Glomerular endothelial cell (primary cell): ENCODE results near the gene ATF7IP. TPM values are rescaled to one million over a fixed set of nuclear protein-coding genes. Genes with fewer than 3 reads are reported as not detected.
"Not testable (repeated sequence)": the region's sequence is repeated elsewhere in the genome, so short reads cannot be mapped to it uniquely, and the experiment has no call there.

Experiments
- DNase-seq: peaks from one replicate; pipeline ENCODE4 v3.0.0-alpha.2; 2011; ENCODE audit warnings: low read depth, low spot score; ENCODE audit errors: extremely low read depth
- total RNA-seq: library from RNA; depleted of rRNA; stranded (reverse); fragments of >200 nt; gene quantifications from 2 replicates; pipeline ENCODE4 v1.2.3, GENCODE V29; 2015

Gene ATF7IP
- total RNA-seq, 1 donor from 2014 or later: 41.8 TPM

DNA sequence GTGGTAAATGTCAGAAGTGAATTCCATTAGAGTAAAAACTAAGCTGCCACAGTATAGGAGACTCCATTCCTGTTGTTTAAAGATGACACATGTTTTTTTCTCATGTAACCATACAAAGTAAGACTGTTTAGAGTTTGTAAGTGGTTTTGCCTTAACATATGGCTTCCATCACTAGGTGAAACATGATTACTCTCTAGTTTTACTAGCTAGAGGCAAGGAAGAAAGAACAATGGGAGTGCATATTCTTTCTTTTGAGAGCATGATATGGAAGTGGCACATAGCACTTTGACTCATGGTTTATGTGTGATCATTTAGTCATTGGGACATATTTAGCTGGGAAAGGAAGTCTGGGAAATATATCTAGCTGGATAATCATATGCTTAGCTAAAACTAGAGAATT is 7.7 kb downstream of the ATF7IP start:
- no peak for DNase-seq

DNA sequence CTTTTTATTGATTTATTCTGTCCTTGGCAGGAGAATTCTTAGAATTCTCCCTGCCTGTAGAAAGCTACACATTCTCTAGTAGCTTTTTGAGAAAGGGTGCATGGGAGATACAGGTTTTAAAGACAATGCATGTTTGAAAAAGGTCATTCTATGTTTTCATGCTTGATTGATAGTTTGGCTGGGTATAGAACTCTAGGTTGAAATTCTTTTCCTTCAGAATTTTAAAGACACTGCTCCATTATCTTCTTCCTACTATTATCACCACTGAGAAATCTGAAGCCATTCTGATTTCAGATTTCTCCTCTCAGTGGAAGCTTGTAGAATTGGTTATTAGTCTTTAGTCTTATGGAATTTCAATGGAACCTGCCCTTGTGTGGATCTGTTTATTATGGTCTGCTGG is 14.0 kb downstream of the ATF7IP start:
- no peak for DNase-seq

DNA sequence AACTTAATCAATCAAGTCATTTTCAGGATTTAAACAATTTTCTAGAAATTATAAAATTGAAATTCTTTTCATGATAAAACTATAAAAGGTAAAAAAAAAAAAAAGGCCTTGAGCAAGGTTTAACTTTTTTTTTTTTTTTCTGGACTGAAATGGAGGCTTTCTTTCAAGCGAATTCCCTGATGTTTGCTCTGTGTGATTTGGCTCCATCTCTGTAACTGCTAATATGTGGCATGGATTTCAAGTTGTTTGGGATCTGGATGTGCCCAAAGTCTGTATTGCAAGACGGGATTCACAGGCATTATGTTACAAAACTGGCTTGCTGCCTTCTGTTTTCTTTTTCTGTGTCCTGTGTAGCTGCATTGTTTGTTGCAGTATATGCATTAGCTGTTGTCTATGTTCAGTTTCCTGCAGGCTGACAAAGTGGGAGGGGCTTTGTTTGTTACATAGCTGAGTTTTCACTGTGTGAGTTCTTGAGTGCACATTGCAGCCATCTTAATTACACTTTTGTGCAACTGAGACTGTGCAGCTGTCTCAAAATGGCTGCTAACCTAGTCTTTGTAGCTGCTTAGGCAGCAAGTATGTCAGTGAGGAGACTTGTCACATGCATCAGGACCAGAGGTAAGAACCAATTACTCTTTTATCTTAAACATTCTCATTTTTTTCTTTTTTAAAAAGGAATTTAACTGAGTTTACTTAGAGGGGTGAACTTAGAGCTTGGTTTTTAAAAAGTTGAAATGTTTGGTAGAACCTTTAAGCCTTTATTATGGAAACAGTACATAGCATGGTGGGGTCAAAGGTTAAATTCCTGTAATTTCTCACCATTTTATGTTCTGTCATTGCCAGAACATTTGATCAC is 19.5 kb downstream of the ATF7IP start:
- DNase-seq: no peak

DNA sequence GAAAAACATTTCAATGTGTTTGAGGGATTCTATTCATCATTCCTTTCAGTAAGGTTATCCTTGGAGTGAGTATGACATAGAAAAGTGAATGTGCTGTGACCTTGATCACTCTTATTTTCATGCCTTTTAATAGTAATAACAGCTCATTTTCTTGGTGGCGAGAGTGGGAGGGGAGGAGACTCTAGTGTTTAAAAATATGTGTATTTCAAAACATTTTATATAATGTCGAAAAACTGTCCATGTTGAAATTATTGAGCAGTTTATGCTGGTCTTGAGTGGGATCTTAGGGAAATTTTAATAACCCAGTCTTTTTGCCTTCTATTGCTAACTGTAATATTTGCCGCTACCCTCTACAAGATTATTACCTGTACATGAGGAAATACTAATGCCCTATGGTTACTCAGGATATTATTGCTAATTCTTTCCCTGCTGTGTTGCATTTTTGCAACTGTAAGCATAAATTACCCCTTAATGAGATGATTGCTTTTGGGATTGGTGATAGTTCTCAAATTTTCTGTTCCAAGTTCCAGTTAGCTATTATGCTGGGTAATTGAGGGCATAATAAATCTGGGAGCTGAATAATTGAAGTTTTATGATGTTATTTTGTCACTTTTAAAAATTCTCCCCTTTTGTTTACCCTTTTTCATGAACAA is 21.9 kb downstream of the ATF7IP start:
- DNase-seq: no peak

DNA sequence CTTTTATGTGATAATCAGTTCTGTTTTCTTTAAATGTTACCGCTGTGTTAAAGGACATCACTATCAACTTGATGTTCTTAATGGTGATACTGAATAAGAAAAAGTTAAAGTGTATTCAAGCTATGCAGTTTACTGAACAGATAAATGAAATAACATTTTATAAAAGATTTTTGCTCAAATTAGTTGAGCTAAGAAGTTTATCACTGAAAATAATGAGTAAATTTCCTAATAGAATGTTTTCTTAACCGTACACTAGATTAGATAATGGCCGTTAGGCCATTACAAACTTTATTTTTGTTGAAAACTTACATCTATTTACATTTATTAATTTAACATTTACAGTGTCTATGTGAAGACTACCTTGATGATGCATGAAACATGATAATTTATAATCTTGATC is 25.0 kb downstream of the ATF7IP start:
- no peak for DNase-seq

DNA sequence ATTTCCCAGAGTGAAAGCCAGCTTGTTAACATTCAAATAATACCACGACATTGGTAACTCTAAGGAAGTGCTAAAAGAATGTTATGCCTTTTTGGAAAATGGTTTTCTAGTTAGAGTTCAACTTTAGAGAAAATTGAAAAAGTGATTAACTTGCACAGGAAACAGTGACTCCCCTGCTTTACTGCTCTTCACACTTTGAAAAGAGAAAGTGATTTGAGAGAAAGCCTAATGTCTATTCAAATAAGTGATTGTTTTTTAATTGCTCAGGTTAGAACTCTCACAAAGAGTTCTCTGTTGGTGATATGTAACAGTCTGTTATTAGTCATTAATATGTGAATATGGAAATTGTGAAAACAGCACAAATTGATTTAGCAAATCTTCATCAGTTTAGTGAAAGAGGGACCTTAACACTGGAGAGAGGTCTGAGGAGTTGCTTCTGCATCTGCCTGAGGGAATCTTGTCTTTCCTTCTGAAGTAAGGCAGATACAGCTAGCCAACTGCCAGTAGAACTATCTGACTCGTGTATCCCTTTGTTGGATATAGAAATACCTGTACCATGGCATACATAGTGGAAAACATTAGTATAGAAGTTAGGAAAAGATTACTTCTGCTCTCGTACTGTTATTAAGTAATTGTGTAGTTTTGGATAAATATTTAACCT is 25.5 kb downstream of the ATF7IP start:
- no peak for DNase-seq

DNA sequence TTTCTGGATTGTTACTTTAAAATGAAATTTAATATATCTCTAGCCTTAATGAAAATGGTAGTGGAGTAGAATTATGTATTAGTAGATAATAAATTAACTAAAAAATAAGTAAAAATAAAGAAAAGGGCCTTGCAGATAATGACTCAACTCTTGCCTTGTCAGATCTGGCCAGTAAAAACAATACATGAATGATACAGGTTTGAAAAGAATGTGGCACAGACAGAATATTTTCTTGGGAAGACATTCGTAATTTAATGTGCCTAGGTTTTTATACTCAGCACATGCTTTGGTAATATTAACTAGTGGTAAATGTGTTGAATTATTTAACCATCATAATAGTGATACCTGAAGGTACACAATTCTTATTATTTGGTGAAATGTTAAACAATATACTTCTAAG is 28.3 kb downstream of the ATF7IP start:
- DNase-seq: no peak

DNA sequence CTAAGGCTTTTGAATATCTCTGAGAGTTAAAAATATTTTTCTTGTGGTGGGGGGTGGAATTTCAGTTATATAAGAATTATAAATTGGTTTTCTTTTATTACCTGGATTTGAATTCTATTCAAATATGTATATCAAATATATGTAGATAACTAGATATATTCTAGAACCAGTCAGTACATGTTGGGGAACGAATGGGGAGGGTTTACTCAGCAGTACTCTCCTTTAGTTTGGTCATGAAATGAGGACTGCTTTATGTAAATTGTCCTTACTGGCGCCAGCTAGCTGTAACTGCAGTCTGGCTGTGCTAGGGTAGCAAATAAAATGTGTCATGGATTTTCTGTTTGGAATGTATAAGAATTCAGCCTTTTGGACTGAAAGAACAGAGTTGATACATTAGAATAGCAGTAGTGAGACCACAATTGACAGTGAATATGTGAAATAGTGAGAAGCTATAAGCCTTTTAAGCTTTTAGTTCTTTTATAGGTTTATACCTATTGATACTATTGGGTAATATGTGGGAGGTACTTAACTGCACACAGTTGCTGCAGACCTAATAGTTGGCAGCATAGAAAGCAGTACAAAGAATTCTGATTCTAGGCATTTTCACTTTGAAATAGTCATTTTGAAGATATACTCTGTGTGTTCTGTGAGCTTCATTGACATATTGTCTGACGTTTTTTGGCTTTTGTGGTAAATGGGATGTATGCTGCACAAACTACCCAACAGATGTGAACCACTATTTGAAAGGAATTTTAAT is 29.0 kb downstream of the ATF7IP start:
- no peak for DNase-seq

DNA sequence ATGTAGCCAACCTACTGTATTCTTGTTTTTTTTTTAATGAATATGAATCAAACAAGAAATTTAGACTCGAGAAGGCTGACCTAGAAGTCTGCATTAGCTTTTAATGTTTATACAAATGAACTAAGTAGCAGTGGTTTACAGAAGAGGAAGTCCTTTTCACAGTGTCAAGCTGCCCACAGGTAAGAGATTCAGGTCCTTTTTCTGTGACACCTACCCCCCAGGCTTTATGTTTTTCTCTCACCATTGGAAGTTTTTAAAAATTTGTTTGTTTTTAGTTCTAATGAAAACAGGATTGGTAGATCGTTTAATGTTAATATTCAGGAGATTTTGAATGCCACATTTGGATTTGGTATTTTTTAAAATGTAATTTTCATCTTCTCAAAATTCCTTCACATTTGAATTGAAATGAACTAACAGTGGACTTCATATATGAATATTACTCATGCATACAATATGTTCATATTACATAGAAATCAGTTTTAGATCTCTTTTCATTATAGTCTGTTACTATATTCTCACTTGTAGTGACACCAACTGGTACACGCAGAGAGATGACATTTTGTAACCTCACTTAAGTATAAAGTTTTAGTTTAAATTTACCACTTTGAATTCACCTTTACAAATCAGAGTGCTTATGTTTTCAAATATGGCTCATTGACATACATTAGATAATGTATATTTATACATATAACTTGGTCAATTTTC is 29.7 kb downstream of the ATF7IP start:
- DNase-seq: no peak

DNA sequence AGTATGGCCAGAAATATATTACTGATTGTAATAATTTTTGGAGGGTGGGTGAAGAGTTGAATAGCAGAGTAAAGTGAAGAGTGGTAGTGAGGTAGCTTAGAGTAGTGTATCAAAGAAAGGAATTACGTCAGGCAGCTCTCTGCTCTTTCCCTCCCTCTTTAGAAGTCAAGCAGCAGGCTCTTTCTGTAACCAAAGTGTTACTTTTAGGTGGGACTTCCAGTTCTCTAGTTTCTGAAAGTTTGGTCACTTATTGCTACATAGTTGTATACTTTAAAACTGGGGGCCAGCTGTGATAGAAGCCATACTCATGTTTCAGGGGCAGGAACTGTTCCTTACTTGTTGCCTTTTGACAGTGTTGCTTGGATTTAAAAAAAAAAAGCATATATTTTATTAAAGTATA is 30.6 kb downstream of the ATF7IP start:
- DNase-seq: no peak

DNA sequence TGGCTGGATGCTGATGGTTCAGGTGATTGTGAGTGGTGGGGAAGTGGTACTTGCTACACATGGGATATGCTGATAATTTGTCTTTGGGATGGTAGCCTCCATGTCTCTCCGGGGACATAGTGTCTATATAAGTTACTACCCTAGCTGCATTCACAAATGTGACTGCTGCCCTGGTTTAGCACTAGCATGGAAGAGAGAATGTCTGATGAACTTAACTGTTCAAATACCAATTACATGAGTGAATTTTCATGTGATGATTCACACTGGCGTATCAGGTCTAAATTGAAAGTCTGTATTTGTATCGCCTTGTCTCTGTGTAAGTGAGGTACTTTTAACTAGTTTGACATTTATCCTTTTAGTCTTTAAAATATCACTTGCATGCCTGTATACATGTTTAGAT is 34.4 kb downstream of the ATF7IP start:
- no peak for DNase-seq

DNA sequence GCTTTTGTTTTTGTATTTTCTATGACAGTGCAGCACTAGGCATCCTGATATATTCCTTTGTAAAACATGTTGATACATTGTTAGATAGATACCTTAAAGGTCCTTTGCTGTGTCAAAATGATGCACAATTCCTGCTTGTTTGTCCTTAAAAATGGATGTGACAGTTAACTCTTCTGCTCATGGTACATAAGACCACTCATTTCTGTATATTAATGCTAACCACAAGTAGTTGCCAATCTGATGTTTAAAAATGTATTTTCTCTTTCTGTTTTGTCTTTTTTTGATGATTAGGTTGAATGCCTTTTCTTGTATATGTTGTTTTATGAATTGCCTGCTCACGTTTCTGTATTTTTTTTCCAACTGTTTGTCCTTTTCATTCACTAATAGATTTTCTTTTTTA is 35.1 kb downstream of the ATF7IP start:
- no peak for DNase-seq

DNA sequence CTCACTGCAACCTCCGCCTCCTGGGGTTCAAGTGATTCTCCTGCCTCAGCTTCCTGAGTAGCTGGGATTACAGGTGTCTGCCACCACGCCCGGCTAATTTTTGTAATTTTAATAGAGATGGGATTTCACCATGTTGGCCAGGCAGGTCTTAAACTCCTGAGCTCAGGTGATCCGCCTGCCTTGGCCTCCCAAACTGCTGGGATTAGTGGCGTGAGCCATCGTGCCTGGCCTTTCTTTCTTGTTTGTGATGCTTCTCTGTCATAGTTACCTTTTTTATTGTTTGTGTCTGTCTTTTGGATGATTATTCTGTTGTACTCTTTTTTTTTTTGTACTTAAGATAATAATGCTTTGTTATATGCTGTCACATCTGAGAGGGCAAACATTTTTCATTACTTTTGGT is 35.8 kb downstream of the ATF7IP start:
- not testable (repeated sequence) for DNase-seq

DNA sequence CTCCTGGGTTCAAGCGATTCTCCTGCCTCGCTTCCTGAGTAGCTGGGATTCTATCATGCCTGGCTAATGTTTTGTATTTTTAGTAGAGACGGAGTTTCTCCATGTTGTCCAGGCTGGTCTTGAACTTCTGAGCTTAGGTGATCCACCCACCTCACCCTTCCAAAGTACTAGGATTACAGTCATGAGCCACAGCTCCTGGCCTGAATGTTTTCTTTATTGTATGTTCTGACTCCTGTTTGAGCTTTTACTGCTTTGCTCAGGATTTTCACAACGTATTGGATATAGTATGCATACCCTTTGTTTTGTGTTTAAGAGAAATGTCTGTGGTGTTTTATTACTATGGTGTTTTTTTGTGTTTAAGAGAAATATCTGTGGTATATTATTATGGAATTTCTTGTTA is 37.2 kb downstream of the ATF7IP start:
- DNase-seq: no peak

DNA sequence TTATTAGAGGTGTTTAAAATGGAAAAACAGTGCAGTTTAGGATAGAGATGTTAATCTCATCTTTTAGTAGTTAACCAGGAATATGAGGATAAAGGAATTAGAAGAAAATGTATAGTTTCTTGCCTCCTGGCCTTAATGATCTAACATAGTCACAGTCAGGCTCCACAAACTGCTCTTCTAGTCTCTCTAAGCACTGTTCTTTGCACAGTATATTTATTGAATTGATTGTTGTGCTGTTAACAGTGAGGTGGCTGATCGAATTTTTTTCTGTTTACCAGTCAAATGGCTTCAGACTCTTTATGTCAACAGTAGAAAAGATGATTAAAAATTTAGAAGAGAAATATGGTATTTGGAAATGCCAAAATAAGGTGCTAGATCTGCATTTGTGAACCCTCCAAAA is 37.8 kb downstream of the ATF7IP start:
- no peak for DNase-seq

DNA sequence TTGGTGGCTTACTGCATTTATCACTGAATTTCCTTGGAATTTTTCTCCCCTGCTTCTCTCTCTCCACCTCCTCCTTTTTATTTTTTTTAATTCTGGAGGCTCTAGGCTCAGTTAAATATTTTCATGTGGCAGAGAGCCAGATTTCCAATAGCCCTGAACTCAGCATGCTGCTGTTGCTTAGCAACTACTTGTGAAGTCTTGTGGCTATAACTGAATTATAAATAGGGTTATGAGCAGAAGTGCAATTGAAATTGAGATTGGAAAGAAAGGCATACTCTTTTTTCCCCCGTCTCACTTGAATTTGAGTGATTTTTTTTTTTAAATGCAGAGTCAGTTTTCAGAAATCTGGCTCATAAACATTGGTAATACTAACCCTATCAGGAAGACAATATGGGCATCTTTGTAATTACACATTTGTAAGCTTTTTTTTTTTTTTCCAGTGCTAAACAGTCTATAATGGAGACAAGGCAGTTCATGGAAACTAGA is 38.3 kb downstream of the ATF7IP start:
- DNase-seq: no peak

DNA sequence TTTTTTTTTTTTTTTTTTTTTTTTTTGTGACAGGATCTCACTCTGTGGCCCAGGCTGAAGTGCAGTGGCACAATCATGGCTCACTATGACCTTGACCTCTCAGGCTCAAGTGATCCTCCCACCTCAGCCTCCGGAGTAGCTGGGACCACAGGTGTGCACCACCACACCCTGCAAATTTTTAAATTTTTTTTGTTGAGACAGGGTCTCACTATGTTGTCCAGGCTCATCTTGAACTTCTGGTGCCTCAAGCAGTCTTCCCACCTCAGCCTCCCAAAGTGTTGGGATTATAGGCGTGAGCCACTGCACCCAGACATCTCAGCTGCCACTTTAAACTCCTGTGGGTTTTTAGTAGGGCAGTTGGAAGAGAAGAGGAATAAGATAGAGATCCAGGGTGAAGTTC is 39.9 kb downstream of the ATF7IP start:
- DNase-seq: not testable (repeated sequence)

DNA sequence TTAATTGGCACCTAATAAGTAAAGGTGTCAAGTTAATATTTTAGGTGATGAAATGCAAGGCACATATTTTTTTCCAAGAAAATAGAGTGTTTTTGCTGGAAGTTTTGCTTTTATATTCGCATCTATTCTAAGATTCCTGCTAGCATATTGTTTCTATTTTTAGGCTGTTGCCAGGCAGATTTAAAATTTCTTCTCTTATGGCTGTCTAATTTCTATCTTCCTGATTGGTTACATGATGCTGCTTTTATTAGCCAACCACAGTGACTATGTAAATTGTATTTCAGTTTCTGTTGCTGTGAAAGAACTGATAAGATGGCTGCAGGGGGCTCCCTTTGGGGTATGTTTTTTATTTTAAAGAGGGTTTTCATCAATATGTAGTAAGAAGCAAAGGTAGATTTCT is 42.7 kb downstream of the ATF7IP start:
- DNase-seq: no peak

DNA sequence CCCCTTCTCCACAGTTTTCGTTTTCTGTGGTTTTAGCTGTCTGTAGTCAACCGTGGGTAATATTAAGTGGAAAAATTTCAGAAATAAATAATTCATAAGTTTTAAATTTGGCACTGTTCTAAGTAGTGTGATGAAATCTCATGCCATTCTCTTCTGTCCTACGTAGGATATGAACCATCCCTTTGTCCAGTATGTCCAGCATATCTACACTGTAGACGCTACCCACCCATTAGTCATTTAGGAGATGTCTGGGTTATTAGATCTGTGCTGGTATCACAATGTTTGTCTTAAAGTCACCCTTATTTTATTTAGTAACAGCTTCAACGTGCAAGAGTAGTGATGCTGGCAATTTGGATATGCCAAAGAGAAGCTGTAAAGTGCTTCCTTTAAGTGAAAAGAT is 44.7 kb downstream of the ATF7IP start:
- DNase-seq: no peak

DNA sequence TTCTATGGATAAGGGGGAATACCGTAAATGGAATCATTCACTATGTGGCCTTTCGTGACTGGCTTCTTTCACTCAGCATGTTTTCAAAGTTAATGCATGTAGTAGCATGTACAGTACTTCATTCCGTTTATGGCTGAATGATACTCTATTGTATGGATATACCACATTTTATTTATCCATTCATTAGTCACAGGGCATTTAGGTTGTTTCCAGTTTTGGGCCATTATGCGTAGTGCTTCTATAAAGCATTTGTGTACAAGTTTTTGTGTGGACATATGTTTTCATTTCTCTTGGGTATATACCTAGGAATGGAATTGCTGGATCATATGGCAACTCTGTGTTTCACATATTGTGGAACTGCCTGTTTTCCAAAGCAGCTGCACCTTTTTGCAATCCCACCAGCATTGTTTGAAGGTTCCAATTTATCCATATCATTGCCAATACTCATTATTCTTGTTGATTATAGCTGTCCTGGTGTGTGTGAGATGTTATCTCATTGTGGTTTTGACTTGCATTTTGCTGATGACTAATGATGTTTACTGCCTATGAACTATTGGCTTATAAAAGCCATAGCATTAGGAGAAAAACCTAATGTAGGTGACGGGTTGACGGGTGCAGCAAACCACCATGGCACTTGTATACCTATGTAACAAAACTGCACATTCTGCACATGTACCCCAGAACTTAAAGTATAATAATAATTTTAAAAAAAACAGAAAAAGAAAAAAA is 45.5 kb downstream of the ATF7IP start:
- no peak for DNase-seq
